MG63 (cell line): ENCODE measurements around the gene ORC3. TPM values are rescaled to one million over a fixed set of nuclear protein-coding genes. Genes with fewer than 3 reads are reported as not detected.

Experiments
- DNase-seq: peaks from one replicate; pipeline ENCODE4 v3.0.0-alpha.2; 2020
- H3K27me3 ChIP-seq: fragments of 250-450 bp; sonication (Bioruptor Pico); 2 replicates; pipeline ENCODE4 v1.5.1; 2020; ENCODE audit warnings: mild to moderate bottlenecking, moderate library complexity
- H3K36me3 ChIP-seq: fragments of 250-450 bp; sonication (Bioruptor Pico); 2 replicates; pipeline ENCODE4 v1.5.1; 2020; ENCODE audit warnings: mild to moderate bottlenecking, moderate library complexity
- H3K4me3 ChIP-seq: fragments of 250-450 bp; sonication (Bioruptor Pico); 2 replicates; pipeline ENCODE4 v1.5.1; 2020; ENCODE audit warnings: mild to moderate bottlenecking, moderate library complexity
- H3K9me3 ChIP-seq: fragments of 250-450 bp; sonication (Bioruptor Pico); 2 replicates; pipeline ENCODE4 v1.5.1; 2020; ENCODE audit warnings: mild to moderate bottlenecking, moderate library complexity
- total RNA-seq: library from RNA; depleted of rRNA; stranded (reverse); fragments of >200 nt; shearing (Covaris generic); gene quantifications from 2 replicates; pipeline ENCODE4 v1.2.3, GENCODE V29; 2014; ENCODE audit warnings: low replicate concordance; rRNA removed

The ORC3 gene
- total RNA-seq = 35.4 and 69.6 TPM in 2 replicates

DNA sequence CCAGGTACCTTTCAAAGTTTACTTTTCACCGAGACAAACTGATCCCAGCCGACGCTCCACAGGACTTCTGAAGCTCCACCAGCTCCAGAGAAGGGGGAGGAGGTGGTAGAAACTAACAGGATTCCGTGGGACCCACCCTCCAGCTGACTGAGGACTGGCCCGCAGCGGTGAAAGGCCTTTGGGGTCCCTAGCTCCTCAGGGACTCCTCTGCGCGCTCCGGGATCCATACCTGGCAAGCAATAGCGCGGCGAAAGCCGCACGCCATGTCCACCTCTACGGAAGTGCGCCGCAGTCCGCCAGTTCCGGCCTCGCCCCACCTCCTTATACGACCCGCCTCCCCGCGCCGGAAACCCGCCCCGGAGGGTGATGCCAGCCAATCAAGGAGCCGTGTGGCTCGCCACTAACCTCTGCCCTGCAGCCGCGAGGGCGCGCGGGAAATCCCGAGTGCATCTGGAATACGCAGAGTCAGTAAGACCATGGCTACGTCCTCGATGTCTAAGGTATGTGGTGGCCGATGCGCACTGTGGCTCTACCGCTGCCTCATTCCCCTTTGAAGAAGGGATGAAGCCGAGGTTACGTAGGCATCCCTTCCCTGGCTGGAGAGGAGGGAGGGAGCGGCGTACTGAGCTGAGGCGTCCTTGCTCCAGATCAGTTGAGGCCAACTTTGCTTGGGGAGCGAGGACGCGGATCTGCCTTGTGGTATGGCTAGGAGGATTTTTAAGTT, at the start of gene ORC3, which contains the start of gene RARS2:
Gene ORC3 (plus strand): TSS at position 443 of the 724 bp plus-strand sequence. CDS start 34 bp downstream, at position 477.
Gene RARS2 (minus strand): TSS at position 295 of the 724 bp plus-strand sequence. CDS start 30 bp downstream, at position 265.
- Histone ChIP-seq H3K4me3 (peak within 1 kb of the TSS; percentile 84), H3K27me3 (no peaks in the 10 kb centered on the region), H3K9me3 (no peaks in the 10 kb centered on the region), H3K36me3 (peaks cover 14% of the 10 kb centered on the region)
- DNase-seq = peak; percentile 96

DNA sequence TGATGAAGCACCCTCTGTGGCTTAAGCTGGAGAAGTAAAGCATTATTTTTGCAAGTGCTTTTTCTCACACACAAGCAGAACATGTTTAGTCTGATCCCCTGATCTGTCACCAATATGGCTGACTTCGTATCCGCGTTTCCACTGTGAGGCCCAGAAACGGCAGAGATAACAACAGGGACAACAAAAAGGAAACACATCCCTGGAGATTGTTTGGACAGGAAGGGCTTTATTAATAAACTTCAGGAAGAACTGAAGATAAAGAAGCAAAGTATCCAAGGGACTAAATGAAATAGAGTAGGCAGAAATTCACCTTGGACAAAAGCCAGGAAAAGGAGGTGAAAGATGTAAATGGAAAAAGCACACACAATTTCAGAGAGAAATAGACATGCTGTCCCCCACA, 49.4 kb upstream of the ORC3 start:
- Histone ChIP-seq H3K4me3 (no peak overlapping the region), H3K9me3 (no peaks in the 10 kb centered on the region), H3K36me3 (peaks cover 50% of the 10 kb centered on the region), H3K27me3 (no peaks in the 10 kb centered on the region)
- no peak for DNase-seq

- peaks cover 50% of the 10 kb centered on the region for H3K36me3 ChIP-seq
These were observed 48.9 kb upstream of the ORC3 start for GRCh38 chr6:87541041-87541440.

DNA sequence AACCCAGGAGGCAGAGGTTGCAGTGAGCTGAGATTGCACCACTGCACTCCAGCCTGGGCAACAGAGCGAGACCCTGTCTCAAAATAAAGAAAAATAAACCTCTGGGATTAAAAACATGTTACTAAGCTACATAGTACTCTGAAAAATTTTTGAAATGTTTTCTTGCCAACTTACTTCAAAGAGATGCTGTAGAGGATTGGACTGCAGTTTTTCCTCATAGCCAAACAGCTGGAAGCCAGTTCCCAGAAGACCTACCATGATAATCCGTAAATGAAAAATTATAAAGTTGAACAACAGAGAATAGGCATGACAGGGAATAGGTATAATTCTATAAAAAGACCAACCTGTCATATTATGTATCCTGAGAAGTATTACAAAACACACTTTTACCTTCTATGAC, 48.2 kb upstream of the ORC3 start:
- Histone ChIP-seq H3K4me3 (no peak overlapping the region), H3K9me3 (no peaks in the 10 kb centered on the region), H3K36me3 (peaks cover 50% of the 10 kb centered on the region), H3K27me3 (no peaks in the 10 kb centered on the region)
- no peak for DNase-seq

More at GRCh38 chr6:87541041-87541440, 48.9 kb upstream of the ORC3 start:
- DNase-seq = no peak
- no peak overlapping the region for H3K4me3 ChIP-seq
- H3K27me3 ChIP-seq = no peaks in the 10 kb centered on the region
- no peaks in the 10 kb centered on the region for H3K9me3 ChIP-seq

DNA sequence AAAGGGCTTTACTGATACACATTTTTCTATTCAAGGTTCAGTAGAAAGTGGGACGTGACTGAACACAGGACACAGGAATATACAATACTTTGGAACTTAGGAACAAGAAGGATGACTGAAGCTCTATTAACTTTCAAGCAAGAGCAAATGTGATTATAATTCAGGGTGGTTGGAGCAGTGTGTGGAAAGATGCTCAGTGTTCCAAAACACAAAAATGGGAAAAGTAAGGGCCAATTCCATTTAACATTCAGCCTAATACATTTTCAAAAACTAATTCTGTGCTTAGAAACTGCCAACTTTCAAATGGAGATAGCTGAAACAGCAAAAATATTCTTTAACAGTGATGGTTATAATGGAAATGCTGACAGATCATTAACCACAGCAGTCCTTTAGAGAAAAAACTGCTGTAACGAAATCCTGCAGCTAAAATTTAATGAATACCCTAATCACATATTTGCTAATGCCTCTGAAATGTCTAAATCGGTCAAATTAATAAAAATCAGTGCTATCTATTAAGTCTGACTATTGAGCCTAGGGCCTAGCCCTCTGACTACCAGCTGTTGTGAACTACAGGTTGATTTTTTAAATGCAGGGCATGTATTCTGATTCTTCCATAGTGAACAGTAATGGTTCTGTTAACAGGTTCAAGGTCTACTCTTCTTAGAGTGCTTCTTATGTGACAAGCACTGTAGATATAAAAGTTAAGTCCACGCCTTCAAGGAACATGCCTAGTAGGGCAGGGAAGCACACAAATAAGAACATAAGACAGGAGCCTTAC, 46.0 kb upstream of the ORC3 start:
- no peaks in the 10 kb centered on the region for H3K9me3 ChIP-seq
- no peak overlapping the region for H3K4me3 ChIP-seq
- DNase-seq = no peak
- no peaks in the 10 kb centered on the region for H3K27me3 ChIP-seq
- peaks cover 60% of the 10 kb centered on the region for H3K36me3 ChIP-seq

DNA sequence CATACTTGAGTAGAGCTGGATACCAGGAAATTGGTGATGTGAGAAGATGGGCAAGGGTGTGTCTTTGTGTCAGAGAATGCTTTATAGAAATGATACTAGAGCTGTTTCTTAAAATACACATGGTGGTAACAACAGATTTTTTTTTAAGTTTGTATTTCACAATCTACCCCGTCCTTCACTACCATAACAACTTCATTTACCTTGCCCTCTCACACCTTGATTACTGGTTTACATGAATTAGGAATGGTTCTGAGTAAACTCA, 45.5 kb upstream of the ORC3 start:
- Histone ChIP-seq H3K36me3 (peaks cover 58% of the 10 kb centered on the region), H3K4me3 (no peak overlapping the region), H3K27me3 (no peaks in the 10 kb centered on the region), H3K9me3 (no peaks in the 10 kb centered on the region)
- DNase-seq = no peak

DNA sequence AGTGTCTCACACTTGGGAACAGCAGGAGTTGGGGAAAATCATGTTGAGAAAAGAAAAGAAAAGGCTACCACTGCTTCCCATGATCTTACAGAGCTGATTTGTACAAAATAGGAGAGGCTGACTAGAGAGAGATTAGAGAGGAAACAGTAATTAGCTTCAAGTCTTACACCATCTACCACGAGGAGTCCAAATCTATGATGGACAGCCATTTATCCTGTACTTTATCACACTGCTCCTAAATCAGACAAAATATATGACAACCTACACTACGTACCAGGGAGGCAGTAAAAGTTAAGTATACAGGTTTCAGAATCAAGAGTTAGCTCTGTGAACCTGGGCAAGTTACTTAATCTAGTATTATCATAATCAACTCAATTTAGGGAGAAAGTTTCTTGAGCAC, 38.1 kb upstream of the ORC3 start:
- no peak overlapping the region for H3K4me3 ChIP-seq
- no peaks in the 10 kb centered on the region for H3K9me3 ChIP-seq
- peaks cover 53% of the 10 kb centered on the region for H3K36me3 ChIP-seq
- DNase-seq = no peak
- H3K27me3 ChIP-seq = no peaks in the 10 kb centered on the region

DNA sequence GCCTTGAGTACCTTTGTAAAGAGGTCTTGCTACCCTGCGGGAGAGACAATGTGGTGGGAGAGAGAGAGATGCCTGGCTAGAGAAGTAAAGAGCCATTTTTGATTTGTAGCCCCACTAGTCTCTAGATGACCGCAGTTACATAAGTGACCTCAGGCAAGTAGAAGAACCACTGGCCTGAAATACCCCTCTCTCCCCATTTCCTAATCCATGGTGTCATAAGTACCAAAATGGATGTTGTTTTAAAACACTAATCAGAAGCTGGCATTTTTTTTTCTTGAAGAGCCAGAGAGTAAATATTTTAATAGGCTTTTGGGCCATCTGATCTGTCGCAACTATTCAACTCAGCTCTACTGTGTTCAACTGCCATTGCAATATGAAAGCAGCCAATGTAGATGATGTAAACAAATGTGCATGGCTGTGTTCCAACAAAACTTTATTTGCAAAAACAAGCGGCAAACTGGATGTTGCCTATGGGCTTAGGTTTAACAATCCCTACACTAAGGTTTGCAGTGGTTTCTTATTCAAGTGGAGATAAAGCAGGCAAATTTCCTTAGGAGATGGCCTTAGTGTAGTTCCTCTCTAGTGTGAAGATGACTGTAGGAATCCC, 36.7 kb upstream of the ORC3 start:
- Histone ChIP-seq H3K36me3 (peaks cover 57% of the 10 kb centered on the region), H3K9me3 (no peaks in the 10 kb centered on the region), H3K4me3 (no peak overlapping the region), H3K27me3 (no peaks in the 10 kb centered on the region)
- DNase-seq = no peak

DNA sequence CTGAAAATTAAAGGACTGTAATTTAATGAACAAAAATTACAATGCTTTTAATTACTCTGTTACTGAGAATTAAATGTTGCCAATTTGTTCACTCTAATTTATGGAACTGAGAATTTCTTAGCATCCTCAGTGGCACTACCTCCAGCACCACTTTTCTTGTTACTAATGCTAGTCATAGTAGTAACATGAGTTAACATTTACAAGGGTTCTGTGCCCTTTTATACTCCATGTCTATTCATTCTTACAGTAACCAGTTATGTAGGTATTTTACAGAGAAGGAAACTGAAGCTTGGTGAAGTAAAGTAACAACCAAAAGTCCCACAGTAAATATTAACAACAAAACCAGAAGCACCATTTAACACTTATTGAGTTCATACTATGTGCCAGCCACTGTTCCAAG, 34.4 kb upstream of the ORC3 start:
- Histone ChIP-seq H3K4me3 (no peak overlapping the region), H3K36me3 (peaks cover 55% of the 10 kb centered on the region)

GRCh38 chr6:87558446-87558845, 31.5 kb upstream of the ORC3 start:
- Histone ChIP-seq H3K4me3 (no peak overlapping the region), H3K36me3 (peaks cover 63% of the 10 kb centered on the region), H3K27me3 (no peaks in the 10 kb centered on the region), H3K9me3 (no peaks in the 10 kb centered on the region)
- DNase-seq = no peak

More for the DNA sequence above, 34.4 kb upstream of the ORC3 start:
- Histone ChIP-seq H3K9me3 (no peaks in the 10 kb centered on the region), H3K27me3 (no peaks in the 10 kb centered on the region)
- no peak for DNase-seq

DNA sequence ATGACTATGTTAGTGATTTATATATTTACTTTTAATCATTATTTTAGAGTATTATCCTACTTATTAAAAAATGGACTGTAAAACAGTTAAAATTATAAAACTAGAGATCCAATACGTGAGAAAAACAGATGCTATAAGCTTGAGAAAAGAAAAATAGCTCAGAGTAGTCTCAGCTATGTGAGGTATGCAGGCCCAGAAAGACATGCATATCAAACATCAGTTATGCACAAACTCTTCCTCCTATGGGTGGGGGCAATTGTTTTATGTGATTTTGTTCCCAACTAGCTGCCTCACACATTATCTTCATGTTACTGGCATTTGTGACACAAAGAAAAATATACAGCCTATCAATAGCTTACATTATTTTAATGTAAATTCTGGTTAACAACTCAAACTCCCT, 28.9 kb upstream of the ORC3 start:
- Histone ChIP-seq H3K36me3 (peaks cover 56% of the 10 kb centered on the region), H3K9me3 (no peaks in the 10 kb centered on the region)
- DNase-seq = no peak

DNA sequence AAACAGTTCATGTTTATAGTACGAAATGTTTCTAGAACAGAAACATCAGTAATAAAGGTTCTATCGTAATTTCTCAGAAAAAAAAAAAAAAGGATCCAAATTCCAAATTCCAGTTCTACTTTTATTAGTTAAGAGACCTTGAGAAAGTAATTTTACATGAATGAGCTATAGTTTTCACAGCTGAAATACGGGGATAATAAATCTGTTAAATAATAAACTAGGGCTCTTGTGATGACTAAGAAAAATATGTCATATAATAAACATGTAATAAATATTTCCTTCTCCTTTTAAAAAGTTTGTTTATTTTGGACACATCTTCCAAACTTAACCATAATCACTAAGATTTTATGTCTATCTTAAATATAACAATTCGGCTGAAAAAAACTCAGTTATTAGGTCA, 17.9 kb upstream of the ORC3 start:
- Histone ChIP-seq H3K27me3 (no peaks in the 10 kb centered on the region), H3K36me3 (peaks cover 30% of the 10 kb centered on the region), H3K9me3 (no peaks in the 10 kb centered on the region), H3K4me3 (no peak overlapping the region)
- no peak for DNase-seq

More for the DNA sequence above, 28.9 kb upstream of the ORC3 start:
- Histone ChIP-seq H3K4me3 (no peak overlapping the region), H3K27me3 (no peaks in the 10 kb centered on the region)

GRCh38 chr6:87572883-87573282, 17.1 kb upstream of the ORC3 start:
- Histone ChIP-seq H3K36me3 (peaks cover 38% of the 10 kb centered on the region), H3K4me3 (no peak overlapping the region), H3K9me3 (no peaks in the 10 kb centered on the region), H3K27me3 (no peaks in the 10 kb centered on the region)
- DNase-seq = no peak

DNA sequence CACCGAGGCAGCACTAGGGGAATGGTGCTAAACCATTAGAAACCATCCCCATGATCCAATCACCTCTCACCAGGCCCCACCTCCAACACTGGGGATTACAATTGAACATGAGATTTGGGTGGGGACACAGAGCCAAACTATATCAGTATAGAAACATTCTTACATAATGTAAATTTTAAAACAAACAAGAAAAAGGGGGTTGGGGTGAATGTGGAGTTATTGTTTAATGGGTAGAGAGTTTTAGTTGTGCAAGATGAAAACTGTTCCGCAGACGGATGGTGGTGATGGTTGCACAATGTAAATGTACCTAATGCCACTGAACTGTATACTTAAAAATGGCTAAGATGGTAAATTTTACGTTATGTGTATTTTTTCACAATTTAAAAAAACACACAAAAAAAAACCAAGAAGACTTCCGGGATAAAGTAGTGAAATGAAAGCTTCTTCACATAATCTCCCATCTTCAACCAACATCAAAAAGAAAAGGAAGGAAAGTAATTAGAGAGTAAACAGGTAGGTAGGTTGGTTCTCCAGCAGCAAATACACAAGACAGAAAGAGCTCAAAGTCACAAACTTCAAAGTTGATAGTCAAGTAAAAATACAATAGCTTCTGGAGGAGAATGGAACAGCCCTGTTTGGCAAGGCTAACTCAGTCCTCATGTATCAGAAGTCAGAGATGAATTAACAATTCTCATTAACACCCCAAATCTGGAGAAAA, 16.5 kb upstream of the ORC3 start:
- Histone ChIP-seq H3K27me3 (no peaks in the 10 kb centered on the region), H3K4me3 (no peak overlapping the region)
- no peak for DNase-seq

DNA sequence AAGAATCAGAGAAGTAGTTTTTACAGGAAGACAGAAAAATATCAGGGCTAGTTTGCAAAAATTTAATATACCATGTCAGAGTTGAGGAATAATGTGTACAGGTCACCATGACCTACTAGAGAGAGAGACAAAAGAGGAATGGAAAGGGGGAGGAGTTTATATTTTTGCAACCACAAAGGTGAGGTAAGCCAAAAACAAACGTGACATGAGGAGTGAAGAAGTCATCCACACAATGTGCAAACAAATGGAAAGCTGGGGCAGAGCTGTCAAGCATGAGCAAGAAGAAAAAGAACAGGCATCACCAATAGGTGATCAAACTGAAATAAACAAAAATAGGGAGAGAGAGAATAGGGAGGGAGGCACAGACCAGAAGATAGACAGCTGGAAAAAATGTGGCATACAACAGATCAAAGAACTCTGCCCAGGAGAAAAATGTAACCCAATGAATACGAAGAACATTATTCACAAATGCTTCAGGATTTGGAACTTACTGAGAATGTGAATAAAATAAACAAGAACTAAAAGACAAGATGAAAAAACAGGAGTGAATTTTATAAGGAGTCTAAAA, 15.6 kb upstream of the ORC3 start:
- Histone ChIP-seq H3K9me3 (no peaks in the 10 kb centered on the region), H3K27me3 (no peaks in the 10 kb centered on the region), H3K36me3 (peaks cover 27% of the 10 kb centered on the region), H3K4me3 (no peak overlapping the region)
- DNase-seq = no peak

More for the DNA sequence above, 16.5 kb upstream of the ORC3 start:
- H3K36me3 ChIP-seq = peaks cover 32% of the 10 kb centered on the region
- no peaks in the 10 kb centered on the region for H3K9me3 ChIP-seq

GRCh38 chr6:87575423-87575822, 14.5 kb upstream of the ORC3 start:
- no peaks in the 10 kb centered on the region for H3K27me3 ChIP-seq
- H3K4me3 ChIP-seq = no peak overlapping the region
- no peak for DNase-seq
- peaks cover 26% of the 10 kb centered on the region for H3K36me3 ChIP-seq
- H3K9me3 ChIP-seq = no peaks in the 10 kb centered on the region
